ENCODE measurements around the gene VEPH1. TPM values are rescaled to one million over a fixed set of nuclear protein-coding genes. Genes with fewer than 3 reads are reported as not detected.

VEPH1 gene
- total RNA-seq, 1 donor from 2014 or later: 3.7 TPM

- TF ChIP-seq, protein P1, sequence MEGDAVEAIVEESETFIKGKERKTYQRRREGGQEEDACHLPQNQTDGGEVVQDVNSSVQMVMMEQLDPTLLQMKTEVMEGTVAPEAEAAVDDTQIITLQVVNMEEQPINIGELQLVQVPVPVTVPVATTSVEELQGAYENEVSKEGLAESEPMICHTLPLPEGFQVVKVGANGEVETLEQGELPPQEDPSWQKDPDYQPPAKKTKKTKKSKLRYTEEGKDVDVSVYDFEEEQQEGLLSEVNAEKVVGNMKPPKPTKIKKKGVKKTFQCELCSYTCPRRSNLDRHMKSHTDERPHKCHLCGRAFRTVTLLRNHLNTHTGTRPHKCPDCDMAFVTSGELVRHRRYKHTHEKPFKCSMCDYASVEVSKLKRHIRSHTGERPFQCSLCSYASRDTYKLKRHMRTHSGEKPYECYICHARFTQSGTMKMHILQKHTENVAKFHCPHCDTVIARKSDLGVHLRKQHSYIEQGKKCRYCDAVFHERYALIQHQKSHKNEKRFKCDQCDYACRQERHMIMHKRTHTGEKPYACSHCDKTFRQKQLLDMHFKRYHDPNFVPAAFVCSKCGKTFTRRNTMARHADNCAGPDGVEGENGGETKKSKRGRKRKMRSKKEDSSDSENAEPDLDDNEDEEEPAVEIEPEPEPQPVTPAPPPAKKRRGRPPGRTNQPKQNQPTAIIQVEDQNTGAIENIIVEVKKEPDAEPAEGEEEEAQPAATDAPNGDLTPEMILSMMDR (conservative IDR thresholded peaks at IDR 0.05; ENCODE audit: low read depth, low read length): no peak
- H3K4me3 ChIP-seq (ENCODE audit: low read depth, low read length): no peak overlapping the region
Measured at GRCh38 chr3:157412323-157412855, 90.8 kb downstream of the VEPH1 start.

DNA sequence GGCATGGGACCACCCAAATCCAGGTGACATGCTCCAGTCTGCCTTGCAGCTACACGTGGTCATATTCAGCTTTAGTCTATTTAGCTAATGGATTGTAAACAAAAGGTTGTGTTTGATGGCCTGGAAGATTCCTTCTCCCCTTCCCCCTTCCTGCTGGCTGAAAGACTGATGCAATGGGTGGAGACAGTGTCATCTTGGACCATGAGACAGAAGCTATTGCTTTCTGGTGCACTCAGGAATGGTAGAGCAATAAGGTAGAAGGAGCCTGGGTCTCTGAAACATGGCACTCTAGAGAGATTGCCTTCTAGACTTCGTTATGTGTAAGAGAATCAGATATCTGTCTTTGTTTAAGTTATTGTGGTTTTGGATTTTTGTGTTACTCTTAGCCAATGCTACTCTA is 92.3 kb downstream of the VEPH1 start:
- no peak overlapping the region for H3K4me3 ChIP-seq (ENCODE audit: low read depth, low read length)
- DNase-seq (ENCODE audit: low read depth): no peak
- TF ChIP-seq, protein P1 (conservative IDR thresholded peaks at IDR 0.05; ENCODE audit: low read depth, low read length): no peak

More at GRCh38 chr3:157412323-157412855, 90.8 kb downstream of the VEPH1 start:
- no peak for DNase-seq (ENCODE audit: low read depth)

DNA sequence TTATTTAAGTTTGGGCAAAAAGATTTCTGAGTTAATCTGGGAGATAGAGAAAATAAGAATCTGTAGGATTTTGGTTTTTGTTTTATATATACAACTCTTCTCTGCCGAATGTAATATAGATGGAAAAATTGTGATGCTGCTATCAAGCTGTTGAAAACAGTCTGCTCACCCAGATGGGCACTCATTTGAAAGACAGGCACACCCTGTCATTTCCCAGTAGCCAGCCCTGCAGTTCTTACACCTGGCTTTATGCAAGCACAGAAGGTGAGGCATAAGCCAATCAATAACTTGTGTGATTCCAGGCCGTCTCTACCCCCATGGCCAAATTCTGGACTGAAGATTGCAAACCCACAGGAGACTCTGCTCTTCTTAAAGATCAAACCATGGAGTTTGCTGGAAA is 93.7 kb downstream of the VEPH1 start:
- H3K4me3 ChIP-seq (ENCODE audit: low read depth, low read length): no peak overlapping the region
- TF ChIP-seq, protein P1 (conservative IDR thresholded peaks at IDR 0.05; ENCODE audit: low read depth, low read length): no peak
- DNase-seq (ENCODE audit: low read depth): no peak

GRCh38 chr3:157408499-157409149 is 94.6 kb downstream of the VEPH1 start:
- H3K4me3 ChIP-seq (ENCODE audit: low read depth, low read length): no peak overlapping the region
- DNase-seq (ENCODE audit: low read depth): no peak
- TF ChIP-seq, protein P1 (conservative IDR thresholded peaks at IDR 0.05; ENCODE audit: low read depth, low read length): no peak

GRCh38 chr3:157407769-157408168 is 95.4 kb downstream of the VEPH1 start:
- H3K4me3 ChIP-seq (ENCODE audit: low read depth, low read length): no peak overlapping the region
- TF ChIP-seq, protein P1 (conservative IDR thresholded peaks at IDR 0.05; ENCODE audit: low read depth, low read length): no peak

GRCh38 chr3:157406394-157406793 is 96.8 kb downstream of the VEPH1 start:
- DNase-seq (ENCODE audit: low read depth): no peak
- TF ChIP-seq, protein P1 (conservative IDR thresholded peaks at IDR 0.05; ENCODE audit: low read depth, low read length): no peak
- H3K4me3 ChIP-seq (ENCODE audit: low read depth, low read length): no peak overlapping the region

More at GRCh38 chr3:157407769-157408168, 95.4 kb downstream of the VEPH1 start:
- no peak for DNase-seq (ENCODE audit: low read depth)

GRCh38 chr3:157405457-157405856 is 97.8 kb downstream of the VEPH1 start:
- no peak overlapping the region for H3K4me3 ChIP-seq (ENCODE audit: low read depth, low read length)
- TF ChIP-seq, protein P1 (conservative IDR thresholded peaks at IDR 0.05; ENCODE audit: low read depth, low read length): no peak
- DNase-seq (ENCODE audit: low read depth): no peak
